Endothelial cell of umbilical vein (primary cell): ENCODE data around the gene ZBTB18. TPM values are rescaled to one million over a fixed set of nuclear protein-coding genes. Genes with fewer than 3 reads are reported as not detected.

Experiments
- BruUV-seq: library from RNA; stranded (reverse); fragments of 400-500 nt; replicated peaks from 2 replicates; lab custom pipeline; 2021; lab: Mats Ljungman, UMichigan
- CTCF ChIA-PET: fragments of 300-600, 350-600 bp; sonication (Branson Sonifier 250); formaldehyde crosslinking; loops from one replicate; lab custom pipeline; 2021; ENCODE audit warnings: antibody characterized with exemption, inconsistent platforms; lab: Charles Lee
- POLR2A ChIA-PET: fragments of 300-600, 350-600 bp; sonication (Branson Sonifier 250); formaldehyde crosslinking; loops from one replicate; lab custom pipeline; 2021; ENCODE audit warnings: antibody characterized with exemption, inconsistent platforms; lab: Charles Lee
- DNase-seq: peaks from one replicate; pipeline ENCODE4 v3.0.0-alpha.2; 2011; ENCODE audit warnings: low read depth, low spot score
- FAIRE-seq: peaks from 2 replicates; lab custom pipeline; 2011; peaks lifted over from hg19 to GRCh38; lab: Jason Lieb, UNC
- H2AFZ ChIP-seq: 2 replicates; pipeline ENCODE4 v1.6.0; 2012; ENCODE audit warnings: low read depth, low read length, control low read depth, inconsistent platforms
- H3K27ac ChIP-seq: 2 replicates; pipeline ENCODE4 v1.5.1; 2011; ENCODE audit warnings: low read depth, mild to moderate bottlenecking, control low read depth, low read length, moderate library complexity; ENCODE audit not compliant: insufficient read depth
- H3K27me3 ChIP-seq, 2 experiments: 2 replicates each; pipeline versions ENCODE4 v1.6.0 to v1.6.1; 2011; ENCODE audit warnings: low read length in 2 of 2, mixed read lengths in 1 of 2; ENCODE audit not compliant: control insufficient read depth in 2 of 2, insufficient read depth in 2 of 2
- H3K36me3 ChIP-seq, 2 experiments: 2 replicates in 1 of 2; 3 replicates in 1 of 2; pipeline ENCODE4 v1.5.1; 2011; ENCODE audit warnings: low read length in 2 of 2, mild to moderate bottlenecking in 1 of 2, moderate library complexity in 1 of 2; ENCODE audit not compliant: control insufficient read depth in 2 of 2, insufficient read depth in 2 of 2; ENCODE audit errors: extremely low read depth in 1 of 2
- H3K4me1 ChIP-seq: 3 replicates; pipeline ENCODE4 v1.5.1; 2011; ENCODE audit warnings: mild to moderate bottlenecking, low read length; ENCODE audit not compliant: control insufficient read depth, insufficient read depth; ENCODE audit errors: extremely low read depth
- H3K4me2 ChIP-seq: 2 replicates; pipeline ENCODE4 v1.6.1; 2011; ENCODE audit warnings: low read length, control low read depth, mixed read lengths; ENCODE audit not compliant: insufficient read depth
- H3K4me3 ChIP-seq, 3 experiments: fragments of 200-600 bp in 1 of 3; sonication (generic), shearing (Covaris generic) in 1 of 3; replicated peaks in 1 of 3; 2 replicates each; pipeline ENCODE4 v1.5.1; 2011 to 2016; ENCODE audit warnings: control low read depth in 3 of 3, low read length in 3 of 3, mild to moderate bottlenecking in 2 of 3, inconsistent platforms in 1 of 3, low read depth in 1 of 3, moderate library complexity in 1 of 3; ENCODE audit not compliant: insufficient read depth in 1 of 3
- H3K79me2 ChIP-seq: 2 replicates; pipeline ENCODE4 v1.6.0; 2012; ENCODE audit warnings: low read length, inconsistent platforms; ENCODE audit not compliant: control insufficient read depth, insufficient read depth
- H3K9ac ChIP-seq: replicated peaks from 2 replicates; pipeline ENCODE3; 2011; ENCODE audit warnings: low read length, control low read depth; ENCODE audit not compliant: insufficient read depth; ENCODE audit errors: extremely low read depth
- H3K9me1 ChIP-seq: replicated peaks from 3 replicates; pipeline ENCODE4 v1.6.0; 2011; ENCODE audit warnings: mild to moderate bottlenecking, low read length; ENCODE audit not compliant: control insufficient read depth, insufficient read depth; ENCODE audit errors: extremely low read depth
- H3K9me3 ChIP-seq: replicated peaks from 2 replicates; pipeline ENCODE4 v1.5.1; 2012; ENCODE audit warnings: low read length, inconsistent platforms; ENCODE audit not compliant: control insufficient read depth, insufficient read depth
- H4K20me1 ChIP-seq: replicated peaks from 2 replicates; pipeline ENCODE3; 2011; ENCODE audit warnings: mild to moderate bottlenecking, low read length; ENCODE audit not compliant: control insufficient read depth, insufficient read depth; ENCODE audit errors: extremely low read depth
- EZH2 ChIP-seq: IDR thresholded peaks from 2 replicates; pipeline ENCODE4 v1.6.1; 2012; ENCODE audit warnings: borderline replicate concordance, low read depth, mild to moderate bottlenecking, moderate library complexity, low read length, inconsistent platforms; ENCODE audit not compliant: severe bottlenecking
- FOS ChIP-seq: IDR thresholded peaks from 2 replicates; pipeline ENCODE4 v1.6.1; 2011; ENCODE audit warnings: mild to moderate bottlenecking, low read length, moderate library complexity, borderline replicate concordance; ENCODE audit not compliant: insufficient read depth
- GATA2 ChIP-seq: IDR thresholded peaks from 2 replicates; pipeline ENCODE4 v1.7.0; 2011; ENCODE audit warnings: low read depth, mild to moderate bottlenecking, moderate library complexity, mixed read lengths, low read length; ENCODE audit not compliant: insufficient read length, insufficient read depth
- JUN ChIP-seq: IDR thresholded peaks from 2 replicates; pipeline ENCODE4 v1.6.1; 2011; ENCODE audit warnings: borderline replicate concordance, low read depth; ENCODE audit not compliant: insufficient read length, insufficient read depth
- MYC ChIP-seq: IDR thresholded peaks from one replicate; pipeline ENCODE4 v1.6.1; 2011; ENCODE audit warnings: mild to moderate bottlenecking, low read depth, low read length
- POLR2A ChIP-seq: IDR thresholded peaks from 2 replicates; pipeline ENCODE4 v1.6.1; 2012; ENCODE audit warnings: low read depth, mild to moderate bottlenecking, control low read depth, low read length
- POLR2AphosphoS5 ChIP-seq: IDR thresholded peaks from 2 replicates; pipeline ENCODE4 v1.6.1; 2012; ENCODE audit warnings: low read depth, mild to moderate bottlenecking, control low read depth, low read length, moderate library complexity; ENCODE audit not compliant: insufficient read depth
- dilution Hi-C: fragments of 300-500 bp; cut with MboI; formaldehyde crosslinking; loops from one replicate; pipeline ENCODE4 v1.15.0; 2019; ENCODE audit warnings: low sequenced_read_pairs; ENCODE audit not compliant: extremely low pct_ligation_motif_present
- intact Hi-C: fragments of 100-400 bp; cut with micrococcal nuclease; formaldehyde crosslinking; loops from one replicate; pipeline ENCODE4 v1.10.0; 2022
- polyA plus RNA-seq, 4 experiments: library from polyadenylated mRNA; depleted of rRNA in 3 of 4; stranded (reverse) in 3 of 4; unstranded in 1 of 4; fragments of >200 nt; gene quantifications; 2 replicates each; pipeline versions ENCODE4 v1.2.1 to v1.2.3, GENCODE V29; 2011 to 2012; ENCODE audit warnings: missing spikeins in 1 of 4
- total RNA-seq: library from RNA; stranded (reverse); gene quantifications from 2 replicates; pipeline ENCODE4 v1.2.3, GENCODE V29; 2021
- TF ChIP-seq, protein P1 (sequence below): IDR thresholded peaks from 2 replicates; pipeline ENCODE4 v1.6.1; 2011; ENCODE audit not compliant: insufficient read depth, insufficient read length
- TF ChIP-seq, protein P2 (sequence below), 2 donors: IDR thresholded peaks; 1 replicate in 1 of 2; 2 replicates in 1 of 2; pipeline ENCODE4 v1.5.1; 2011; ENCODE audit warnings: low read length in 2 of 2, mild to moderate bottlenecking in 2 of 2, moderate library complexity in 2 of 2, control low read depth in 1 of 2, inconsistent platforms in 1 of 2, low read depth in 1 of 2; ENCODE audit not compliant: insufficient read depth in 1 of 2; ENCODE audit errors: extremely low read depth in 1 of 2

Gene ZBTB18
- total and polyA plus RNA-seq, 2 donors (not counting 3 experiments of a cell fraction or from before 2014, with no cell fraction given): 15.5 to 21.1 TPM

DNA sequence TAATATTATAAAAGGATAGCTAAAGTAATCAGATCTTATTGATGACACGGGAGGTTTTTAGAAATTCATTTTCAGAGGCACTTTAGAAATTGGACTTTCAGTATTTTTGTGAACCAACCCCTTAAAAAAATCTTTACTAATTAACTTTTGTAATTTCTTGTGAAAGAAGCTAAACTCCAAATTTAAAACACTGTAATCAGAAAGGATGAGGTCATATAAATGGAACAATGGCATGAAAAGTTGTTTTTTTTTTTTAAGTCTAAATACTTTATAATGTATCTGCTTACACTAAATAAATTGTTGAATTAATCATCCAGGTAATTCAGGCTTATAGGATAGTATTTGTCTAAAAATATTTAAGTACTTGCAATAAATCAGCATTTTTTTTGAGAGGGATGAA is 9.0 kb downstream of the ZBTB18 start:
- Histone ChIP-seq H3K4me1 (no peaks in the 10 kb centered on the region), H3K27me3 (no peaks in the 10 kb centered on the region), H4K20me1 (no peaks in the 10 kb centered on the region), H3K79me2 (peaks cover 10% of the 10 kb centered on the region), H3K27ac (no peak overlapping the region), H3K9ac (no peak overlapping the region), H3K4me3 (no peak overlapping the region), H3K9me1 (no peaks in the 10 kb centered on the region), H3K9me3 (no peaks in the 10 kb centered on the region), H3K4me2 (peak overlapping the region; percentile 42), H2AFZ (no peak overlapping the region), H3K36me3 (peaks cover 3 to 4% of the 10 kb centered on the region in 2 experiments)
- no peak for TF ChIP-seq POLR2A
- TF ChIP-seq JUN: peak; percentile 17
- dilution Hi-C loops (no loop called here), intact Hi-C loops (no loop called here)
- FAIRE-seq: no peak
- ChIA-PET CTCF (interaction anchor here (0.9 to 2.5 kb wide), 3 partner anchors 8 to 212 kb away, joined by 3 to 13 read pairs (median 3); partner anchors contain the start of gene ZBTB18), POLR2A (no interaction called here)
- peak; percentile 28 for DNase-seq
- BruUV-seq: no TSS peak

DNA sequence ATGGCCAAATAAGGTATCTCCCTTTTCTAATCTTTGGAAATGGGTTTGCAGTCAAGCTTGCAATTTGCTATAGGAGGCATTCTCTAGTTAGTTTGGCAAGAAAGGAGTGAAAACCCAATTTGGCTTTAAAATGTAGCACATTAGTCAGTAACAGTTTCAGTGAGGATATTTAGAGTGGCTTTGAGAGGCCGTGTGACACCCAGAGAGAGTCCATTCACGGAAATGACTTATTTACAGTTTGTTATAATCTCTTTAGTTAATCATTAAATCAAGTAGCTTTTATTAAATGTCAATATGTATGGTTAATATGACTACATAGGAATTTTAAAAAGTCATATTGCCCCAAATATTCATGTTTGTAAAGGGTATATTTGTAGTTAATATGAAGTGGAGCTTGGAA is 9.6 kb downstream of the ZBTB18 start:
- BruUV-seq: no TSS peak
- no peak for FAIRE-seq
- POLR2A ChIA-PET: no interaction called here

More for the DNA sequence above, 9.6 kb downstream of the ZBTB18 start:
- no peak overlapping the region for H2AFZ ChIP-seq
- dilution Hi-C loops (no loop called here), intact Hi-C loops (no loop called here)
- H3K4me3 ChIP-seq: no peak overlapping the region
- H3K79me2 ChIP-seq: peaks cover 5% of the 10 kb centered on the region
- peaks cover 3 to 4% of the 10 kb centered on the region in 2 experiments for H3K36me3 ChIP-seq
- no peak overlapping the region for H3K4me2 ChIP-seq
- H3K27ac ChIP-seq: no peak overlapping the region
- CTCF ChIA-PET: interaction anchor here (0.7 to 2.5 kb wide), 3 partner anchors 9 to 212 kb away, joined by 3 to 13 read pairs (median 3); partner anchors contain the start of gene ZBTB18
- no peaks in the 10 kb centered on the region for H3K27me3 ChIP-seq
- no peaks in the 10 kb centered on the region for H3K4me1 ChIP-seq
- no peak for TF ChIP-seq EZH2
- TF ChIP-seq, protein P1, sequence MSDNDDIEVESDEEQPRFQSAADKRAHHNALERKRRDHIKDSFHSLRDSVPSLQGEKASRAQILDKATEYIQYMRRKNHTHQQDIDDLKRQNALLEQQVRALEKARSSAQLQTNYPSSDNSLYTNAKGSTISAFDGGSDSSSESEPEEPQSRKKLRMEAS: no peak
- TF ChIP-seq MYC: no peak
- TF ChIP-seq GATA2: no peak
- TF ChIP-seq FOS: no peak
- no peak for TF ChIP-seq POLR2A
- TF ChIP-seq, protein P2, sequence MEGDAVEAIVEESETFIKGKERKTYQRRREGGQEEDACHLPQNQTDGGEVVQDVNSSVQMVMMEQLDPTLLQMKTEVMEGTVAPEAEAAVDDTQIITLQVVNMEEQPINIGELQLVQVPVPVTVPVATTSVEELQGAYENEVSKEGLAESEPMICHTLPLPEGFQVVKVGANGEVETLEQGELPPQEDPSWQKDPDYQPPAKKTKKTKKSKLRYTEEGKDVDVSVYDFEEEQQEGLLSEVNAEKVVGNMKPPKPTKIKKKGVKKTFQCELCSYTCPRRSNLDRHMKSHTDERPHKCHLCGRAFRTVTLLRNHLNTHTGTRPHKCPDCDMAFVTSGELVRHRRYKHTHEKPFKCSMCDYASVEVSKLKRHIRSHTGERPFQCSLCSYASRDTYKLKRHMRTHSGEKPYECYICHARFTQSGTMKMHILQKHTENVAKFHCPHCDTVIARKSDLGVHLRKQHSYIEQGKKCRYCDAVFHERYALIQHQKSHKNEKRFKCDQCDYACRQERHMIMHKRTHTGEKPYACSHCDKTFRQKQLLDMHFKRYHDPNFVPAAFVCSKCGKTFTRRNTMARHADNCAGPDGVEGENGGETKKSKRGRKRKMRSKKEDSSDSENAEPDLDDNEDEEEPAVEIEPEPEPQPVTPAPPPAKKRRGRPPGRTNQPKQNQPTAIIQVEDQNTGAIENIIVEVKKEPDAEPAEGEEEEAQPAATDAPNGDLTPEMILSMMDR (IDR thresholded peaks at IDR 0.05; ENCODE audit: extremely low read depth in 1 of 2, insufficient read depth in 1 of 2, low read depth in 1 of 2, low read length in 2 of 2): no peak
- no peak for TF ChIP-seq POLR2AphosphoS5
- no peak for TF ChIP-seq JUN
- H3K9me3 ChIP-seq: no peaks in the 10 kb centered on the region
- DNase-seq: no peak
- H3K9me1 ChIP-seq: no peaks in the 10 kb centered on the region
- no peak overlapping the region for H3K9ac ChIP-seq
- no peaks in the 10 kb centered on the region for H4K20me1 ChIP-seq
